Stimulated activated CD4-positive, alpha-beta T cell treated with anti-CD3 and anti-CD28 coated beads, Interleukin-12 subunit alpha, Interleukin-12 subunit beta, amount 100 ng/mL, for 4 hours (primary cell): ENCODE results near the gene CCDC6.
A peak's percentile ranks its signal among the peaks of the same experiment; 100 is the strongest.
"Not testable (repeated sequence)": the region's sequence is repeated elsewhere in the genome, so short reads cannot be mapped to it uniquely, and the experiment has no call there.

Experiments
- DNase-seq: peaks from one replicate; pipeline ENCODE4 v3.0.0-alpha.2; 2020

The CCDC6 gene

GRCh38 chr10:59905066-59905730, 1.2 kb downstream of the CCDC6 start:
- peak; percentile 37 for DNase-seq

- DNase-seq, result no peak
Measured at GRCh38 chr10:59904426-59905065, 1.8 kb downstream of the CCDC6 start.

DNA sequence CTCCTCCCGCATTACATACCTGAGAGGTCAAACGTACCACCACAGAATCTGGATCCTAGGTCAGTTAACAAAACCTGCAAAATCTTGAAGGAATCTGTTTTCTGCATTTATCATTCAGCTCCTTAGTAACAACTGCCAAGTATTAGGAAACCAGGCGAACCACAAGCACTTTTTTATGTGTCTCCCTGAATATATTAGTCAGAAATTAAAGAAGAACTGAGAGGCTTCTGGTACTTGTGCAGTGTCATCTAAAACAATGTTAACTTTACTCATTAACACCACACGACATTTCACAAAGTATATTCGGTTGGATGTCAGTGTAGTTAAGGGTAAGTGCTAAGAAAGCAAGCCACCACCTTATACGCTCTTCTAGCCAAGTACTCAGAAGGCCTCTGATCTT, 2.5 kb downstream of the CCDC6 start:
- no peak for DNase-seq

GRCh38 chr10:59902016-59902415, 4.3 kb downstream of the CCDC6 start:
- no peak for DNase-seq

DNA sequence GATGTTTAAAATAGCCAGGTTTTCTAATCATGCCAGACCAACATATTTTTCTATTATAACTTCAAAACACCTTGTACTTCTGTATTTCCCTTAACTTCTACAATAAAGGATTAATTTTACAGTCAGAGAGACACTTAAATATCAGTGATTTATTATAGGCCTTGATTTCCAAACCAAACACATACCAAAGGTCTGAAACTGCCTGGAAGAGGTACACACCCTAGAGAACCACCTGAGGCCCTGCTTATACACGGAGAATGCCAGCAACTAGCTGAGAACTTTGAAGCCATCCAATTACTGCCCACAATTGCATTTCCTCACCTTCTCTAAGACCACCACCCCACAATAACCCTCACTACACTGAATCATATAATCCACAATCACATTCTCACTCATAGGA, 4.9 kb downstream of the CCDC6 start:
- DNase-seq, result no peak

- no peak for DNase-seq
Measured at GRCh38 chr10:59900048-59900727, 6.2 kb downstream of the CCDC6 start.

- no peak for DNase-seq
Measured at GRCh38 chr10:59898125-59898835, 8.1 kb downstream of the CCDC6 start.

- no peak for DNase-seq
Measured at GRCh38 chr10:59896191-59896590, 10.2 kb downstream of the CCDC6 start.

DNA sequence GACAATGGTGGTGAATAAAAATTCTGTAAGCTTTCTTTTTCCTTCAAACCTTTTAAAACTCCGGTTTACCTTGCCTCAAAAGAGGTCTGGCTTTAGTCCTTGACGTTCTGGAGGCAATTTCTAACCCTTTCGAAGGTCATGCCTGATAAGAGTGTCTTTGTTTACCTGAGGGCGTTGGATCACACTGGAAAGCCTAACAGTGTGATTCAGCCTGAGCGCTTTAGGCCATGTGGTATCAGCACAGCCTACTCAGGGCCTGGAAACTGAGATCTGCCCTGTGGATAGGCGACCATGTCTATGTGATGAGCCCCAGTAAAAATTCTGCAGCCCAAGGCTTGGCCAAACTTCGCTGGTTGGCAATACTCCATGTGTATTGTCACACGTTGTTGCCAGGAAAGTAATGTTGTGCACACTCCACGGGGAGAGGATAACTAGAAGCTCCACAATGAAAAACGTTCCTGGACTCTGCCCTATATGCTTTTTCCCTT, 10.7 kb downstream of the CCDC6 start:
- DNase-seq, result no peak

GRCh38 chr10:59894114-59894513, 12.2 kb downstream of the CCDC6 start:
- no peak for DNase-seq

- no peak for DNase-seq
Measured at GRCh38 chr10:59892697-59893096, 13.7 kb downstream of the CCDC6 start.

GRCh38 chr10:59891936-59892335, 14.4 kb downstream of the CCDC6 start:
- no peak for DNase-seq

DNA sequence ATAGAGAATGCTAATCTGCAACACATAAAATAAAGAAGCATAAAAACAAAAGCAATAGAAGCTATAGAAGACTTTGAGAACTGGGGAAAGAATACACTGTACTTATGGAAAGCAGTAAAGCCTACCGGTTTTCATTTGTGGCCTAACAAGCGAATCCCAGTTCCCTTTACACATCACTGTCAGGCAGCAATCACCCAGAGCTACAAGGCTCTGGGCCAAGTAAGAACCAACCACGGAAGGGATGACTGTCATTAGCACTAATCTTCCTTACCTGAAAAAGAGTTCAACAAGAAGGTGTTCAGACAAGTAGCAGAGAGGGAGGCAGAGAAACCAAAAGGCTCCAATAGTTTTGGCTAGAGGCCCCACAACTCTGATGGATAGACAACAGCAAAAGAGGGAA, 15.0 kb downstream of the CCDC6 start:
- DNase-seq, result no peak

DNA sequence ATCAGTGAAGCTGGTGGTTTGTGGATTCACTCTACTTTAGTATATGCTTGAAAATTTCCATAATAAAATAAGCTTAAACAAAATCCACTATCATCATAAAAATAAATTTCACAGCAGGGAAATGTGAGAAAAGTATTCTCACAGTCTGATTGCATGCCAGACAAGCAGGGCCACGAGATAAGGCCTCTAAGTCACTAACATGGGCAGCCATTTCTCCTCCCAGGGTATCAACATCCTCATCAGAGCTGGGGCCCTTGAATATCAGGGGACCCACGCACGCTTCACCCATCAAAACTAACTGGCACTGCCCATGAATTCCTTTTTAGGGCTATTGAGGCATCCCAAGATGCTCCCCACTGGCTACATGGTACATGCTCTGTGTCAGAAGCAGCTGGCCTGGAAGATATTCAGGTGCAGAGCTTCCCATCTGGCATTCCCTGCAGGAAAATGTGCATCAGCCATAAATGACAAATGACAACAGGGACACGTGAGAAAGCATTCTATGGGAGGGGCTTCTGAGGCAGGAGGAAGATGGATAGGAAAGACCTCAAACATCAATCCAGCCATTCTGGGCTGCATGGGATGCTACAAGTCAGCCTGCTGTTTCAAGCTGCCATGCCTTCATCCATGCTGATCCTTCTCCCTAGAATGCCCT, 17.4 kb downstream of the CCDC6 start:
- no peak for DNase-seq

DNA sequence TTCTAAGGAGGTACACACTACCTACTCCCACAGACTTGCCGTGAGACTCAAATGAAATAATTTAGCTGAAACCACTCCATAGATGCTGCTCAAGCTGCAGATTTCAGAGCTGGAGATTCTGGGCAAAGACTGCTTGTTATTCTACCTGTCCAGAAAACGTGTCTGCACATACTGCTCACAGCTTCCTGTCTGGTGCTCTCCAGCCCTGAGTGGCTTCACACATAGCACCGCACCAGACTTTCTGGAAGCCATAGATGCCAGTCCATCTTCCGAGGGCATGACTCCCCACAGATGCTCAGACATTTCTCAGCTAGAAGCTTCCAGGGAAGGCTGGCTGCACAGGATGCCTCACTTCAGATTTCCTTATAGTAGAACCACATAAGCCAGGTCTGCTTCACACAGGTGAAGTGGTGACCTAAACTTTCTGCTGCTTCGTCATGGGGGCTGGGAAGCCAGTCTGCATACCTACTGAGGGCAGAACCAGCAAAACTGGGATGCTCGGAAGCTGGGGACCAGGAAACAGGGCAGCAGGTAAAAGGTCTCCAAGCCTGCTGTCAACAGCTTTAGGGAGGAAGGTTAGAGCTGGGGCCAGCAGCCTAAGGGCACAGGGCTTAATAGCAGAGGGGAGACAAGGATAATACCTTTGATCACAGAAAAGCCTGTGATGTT, 18.2 kb downstream of the CCDC6 start:
- no peak for DNase-seq

GRCh38 chr10:59887006-59887405, 19.4 kb downstream of the CCDC6 start:
- no peak for DNase-seq

DNA sequence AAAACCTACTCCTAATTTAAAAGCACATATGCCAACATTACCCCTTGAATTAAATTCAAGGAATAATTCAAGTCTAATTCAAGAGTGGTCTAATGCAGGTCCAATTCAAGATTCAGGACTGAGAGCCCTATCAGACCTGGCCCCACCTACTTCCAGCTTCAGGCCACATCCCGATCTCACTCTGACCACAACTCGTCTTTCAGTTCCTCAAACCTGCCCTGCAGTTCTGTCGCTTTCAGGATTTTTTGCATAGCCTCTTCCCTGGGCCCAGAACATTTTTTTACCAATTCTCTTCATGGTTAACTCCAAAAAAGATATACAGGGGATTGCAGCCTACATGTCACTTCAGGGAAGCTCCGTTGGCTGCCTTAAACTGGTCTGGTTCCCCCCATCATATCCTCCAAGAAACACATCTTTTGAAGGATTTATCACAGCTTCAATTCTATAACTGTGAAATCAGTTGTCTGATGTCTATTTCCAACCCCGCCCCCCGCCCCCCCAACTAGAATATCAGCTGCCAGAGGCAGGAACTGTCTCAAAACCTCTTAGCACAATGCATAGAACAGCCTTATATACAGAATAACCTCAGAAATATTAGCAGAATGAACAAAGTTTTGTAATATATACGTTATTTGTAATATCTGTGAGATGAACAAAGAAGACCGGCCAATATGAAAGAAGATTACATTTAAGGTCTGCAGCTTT, 20.8 kb downstream of the CCDC6 start:
- no peak for DNase-seq

DNA sequence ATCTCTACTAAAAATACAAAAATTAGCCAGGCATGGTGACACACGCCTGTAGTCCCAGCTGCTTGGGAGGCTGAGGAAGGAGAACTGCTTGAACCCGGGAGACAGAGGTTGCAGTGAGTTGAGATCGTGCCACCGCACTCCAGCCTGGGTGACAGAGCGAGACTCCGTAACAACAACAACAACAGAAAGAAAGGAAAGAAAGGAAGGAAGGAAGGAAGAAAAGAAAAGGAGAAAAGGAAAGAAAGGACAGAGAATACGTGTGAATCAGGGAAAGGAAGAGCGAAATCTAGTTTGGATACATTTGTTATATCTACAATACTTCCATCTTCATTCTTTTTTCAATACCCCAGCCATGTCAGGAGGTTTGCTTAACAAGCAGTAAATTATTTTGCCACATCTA, 21.5 kb downstream of the CCDC6 start:
- not testable (repeated sequence) for DNase-seq

- DNase-seq, result no peak
Measured at GRCh38 chr10:59881640-59882039, 24.7 kb downstream of the CCDC6 start.

- DNase-seq, result peak; percentile 45
Measured at GRCh38 chr10:59880971-59881510, 25.3 kb downstream of the CCDC6 start.

DNA sequence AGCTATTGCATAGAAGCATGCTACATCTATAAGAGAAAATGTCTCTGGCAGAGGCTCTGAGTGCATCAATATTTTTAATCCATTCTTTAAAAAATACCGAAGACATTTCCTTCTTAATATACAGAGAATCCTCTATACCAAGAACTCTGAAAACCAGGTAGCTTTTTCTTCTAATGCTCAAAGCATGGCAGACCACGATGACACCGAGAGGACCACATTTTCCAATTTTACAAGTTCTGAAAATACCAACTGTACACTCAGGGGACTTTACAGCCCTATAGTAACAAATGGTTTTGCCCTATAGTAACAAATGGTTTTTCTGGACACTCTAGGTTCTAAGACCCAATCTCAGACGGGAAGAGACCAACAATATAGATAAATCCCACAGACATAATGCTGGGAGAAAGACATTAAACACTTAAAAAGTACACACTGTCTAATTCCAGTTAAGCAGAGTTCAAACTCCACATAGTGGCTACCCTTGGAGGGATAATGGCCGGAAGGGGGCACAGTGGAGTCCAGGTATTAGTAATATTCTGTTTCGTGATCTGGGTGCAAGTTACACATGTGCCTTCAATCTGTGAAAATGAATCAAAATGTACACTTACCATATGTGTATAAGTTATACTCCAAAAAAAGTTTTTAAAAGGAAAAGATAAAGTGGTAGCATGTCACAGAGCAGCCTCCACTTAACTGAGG, 26.2 kb downstream of the CCDC6 start:
- DNase-seq, result no peak
